H1 (cell line): Measurements from ENCODE around the gene SKAP1. TPM values are rescaled to one million over a fixed set of nuclear protein-coding genes. Genes with fewer than 3 reads are reported as not detected.

ENCODE experiments used
- ATF2 ChIP-seq: IDR thresholded peaks from 2 replicates; pipeline ENCODE4 v1.6.1; 2012; ENCODE audit warnings: low read length, inconsistent platforms
- CEBPB ChIP-seq: IDR thresholded peaks from 2 replicates; pipeline ENCODE4 v1.6.1; 2012; ENCODE audit warnings: low read depth, low read length
- POLR2A ChIP-seq, 2 experiments: IDR thresholded peaks; 1 replicate in 1 of 2; 2 replicates in 1 of 2; pipeline ENCODE4 v1.6.1; 2011; ENCODE audit warnings: low read depth in 2 of 2, low read length in 2 of 2, mild to moderate bottlenecking in 2 of 2; ENCODE audit errors: control extremely low read depth in 1 of 2
- polyA plus RNA-seq, 7 experiments: library from polyadenylated mRNA; depleted of rRNA in 3 of 7; stranded (reverse) in 5 of 7; unstranded in 2 of 7; fragments of >200 nt in 5 of 7; fragments of 200-250 nt in 2 of 7; gene quantifications; 1 replicate in 5 of 7; 2 replicates in 1 of 7; 4 replicates in 1 of 7; pipeline versions ENCODE4 v1.2.1 to v1.2.3, GENCODE V29; 2011 to 2013; ENCODE audit warnings: missing spikeins in 2 of 7, mixed read lengths in 2 of 7
- total RNA-seq: library from RNA; stranded (reverse); fragmentation: NEBNext Ultra II Directional; extraction: Animal tissue kit (Norgen Biotek cat#: 25700); gene quantifications from 2 replicates; pipeline ENCODE4 v1.2.1, GENCODE V29; 2021

SKAP1 gene
- total and polyA plus RNA-seq, 2 of the 8 experiments (the other 6 are each of a cell fraction or from before 2014, with no cell fraction given), result not detected

DNA sequence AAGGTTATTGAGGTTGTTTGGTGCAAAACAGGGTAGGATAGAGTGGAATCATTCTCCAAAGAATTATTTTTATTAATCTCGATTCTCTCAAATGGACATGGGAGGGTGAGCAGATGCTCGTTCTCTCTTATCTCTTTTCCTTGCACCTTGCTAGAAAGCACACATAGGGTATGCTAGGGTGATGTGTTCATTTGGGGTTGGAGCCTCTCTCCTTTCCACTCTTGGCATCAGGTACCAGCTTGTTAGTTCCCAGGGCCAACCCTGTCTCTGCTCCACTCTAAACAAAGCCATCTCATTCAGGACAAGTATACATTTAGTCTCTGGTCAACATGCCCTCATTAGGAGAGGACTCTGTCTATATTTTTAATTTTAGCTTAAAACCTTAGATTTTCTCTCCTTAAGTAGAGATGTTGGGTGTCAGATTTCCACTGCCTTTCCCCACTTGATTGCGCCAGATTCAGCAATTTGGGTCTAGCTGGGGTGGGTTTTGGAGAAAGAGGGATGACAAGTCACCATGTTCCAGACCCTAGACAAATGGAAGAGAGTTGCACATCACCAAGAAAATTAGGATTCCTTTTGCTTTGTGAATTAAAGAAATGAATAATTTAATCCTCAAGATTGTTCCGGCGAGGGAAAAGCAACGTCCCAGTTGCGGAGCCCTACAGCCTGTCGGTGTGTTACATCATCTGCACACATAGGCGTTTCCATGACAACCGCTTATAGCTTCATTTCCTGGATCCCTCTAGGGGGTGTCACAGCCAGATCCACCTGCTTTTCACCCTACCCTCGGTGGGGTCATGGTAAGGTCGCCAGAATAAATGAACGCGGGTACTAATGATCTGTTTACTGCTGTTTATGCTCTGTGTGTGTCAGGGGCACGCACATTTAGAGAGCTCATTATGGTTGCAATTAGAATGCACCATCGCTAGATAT is 280.9 kb downstream of the SKAP1 start (continued):
- no peak for TF ChIP-seq ATF2
- no peak for TF ChIP-seq POLR2A (IDR thresholded peaks at IDR 0.05; ENCODE audit: control extremely low read depth in 1 of 2, low read depth in 2 of 2, low read length in 2 of 2)
- peak; percentile 73 for TF ChIP-seq CEBPB
